PC-3 (cell line): Measurements from ENCODE around the gene TBC1D24. TPM values are rescaled to one million over a fixed set of nuclear protein-coding genes. Genes with fewer than 3 reads are reported as not detected.

Experiments used
- ATAC-seq: fragments of 200-7000 bp; cut with Tn5 transposase; 2 replicates; pipeline ENCODE4 v1.9.1; 2020; ENCODE audit warnings: mild to moderate bottlenecking, moderate library complexity
- BruUV-seq: library from RNA; stranded (reverse); fragments of 400-500 nt; replicated peaks from 2 replicates; lab custom pipeline; 2021; lab: Mats Ljungman, UMichigan
- CTCF ChIA-PET: fragments of 300-600 bp; sonication (Branson Sonifier 250); formaldehyde crosslinking; loops from one replicate; lab custom pipeline; 2022; ENCODE audit warnings: antibody characterized with exemption; lab: Charles Lee
- POLR2A ChIA-PET: fragments of 300-600 bp; sonication (Branson Sonifier 250); formaldehyde crosslinking; loops from one replicate; lab custom pipeline; 2022; ENCODE audit warnings: antibody characterized with exemption; ENCODE audit not compliant: unreplicated experiment; lab: Charles Lee
- DNase-seq: peaks from one replicate; pipeline ENCODE4 v3.0.0-alpha.2; 2015
- H2AFZ ChIP-seq: fragments of 300-600 bp; sonication (generic); 2 replicates; pipeline ENCODE4 v1.6.0; 2016; ENCODE audit warnings: antibody characterized with exemption, low read length
- H3F3A ChIP-seq: fragments of 300-600 bp; sonication (generic); one replicate; pipeline ENCODE4 v1.6.0; 2017; ENCODE audit warnings: antibody characterized with exemption, low read length, control low read depth, mild to moderate bottlenecking; ENCODE audit not compliant: unreplicated experiment
- H3K27ac ChIP-seq: fragments of 300-600 bp; sonication (generic); 2 replicates; pipeline ENCODE4 v1.5.1; 2016; ENCODE audit warnings: mild to moderate bottlenecking, low read length
- H3K27me3 ChIP-seq: fragments of 300-600 bp; sonication (generic); 2 replicates; pipeline ENCODE4 v1.6.1; 2016; ENCODE audit warnings: low read length, mixed read lengths
- H3K36me3 ChIP-seq: fragments of 300-600 bp; sonication (generic); 2 replicates; pipeline ENCODE4 v1.6.1; 2016; ENCODE audit warnings: low read depth, mixed run types, low read length, mixed read lengths
- H3K4me1 ChIP-seq: fragments of 300-600 bp; sonication (generic); 2 replicates; pipeline ENCODE4 v1.5.1; 2016; ENCODE audit warnings: low read length; ENCODE audit not compliant: insufficient read depth
- H3K4me2 ChIP-seq: fragments of 300-600 bp; sonication (generic); 2 replicates; pipeline ENCODE4 v1.6.0; 2016; ENCODE audit warnings: low read length
- H3K4me3 ChIP-seq: fragments of 300-600 bp; sonication (generic); 2 replicates; pipeline ENCODE4 v1.5.1; 2016; ENCODE audit warnings: mild to moderate bottlenecking, low read length, mixed read lengths
- H3K79me2 ChIP-seq: fragments of 300-600 bp; sonication (generic); 2 replicates; pipeline ENCODE4 v1.6.1; 2017; ENCODE audit warnings: low read length, mixed read lengths
- H3K9ac ChIP-seq: fragments of 300-600 bp; sonication (generic); 2 replicates; pipeline ENCODE4 v1.6.0; 2016; ENCODE audit warnings: mild to moderate bottlenecking, low read length
- H3K9me2 ChIP-seq: fragments of 300-600 bp; sonication (generic); replicated peaks from 2 replicates; pipeline ENCODE4 v1.6.1; 2016; ENCODE audit warnings: mixed run types, low read length, mixed read lengths
- H3K9me3 ChIP-seq: fragments of 300-600 bp; sonication (generic); 2 replicates; pipeline ENCODE4 v1.6.1; 2016; ENCODE audit warnings: low read length, mixed read lengths
- H4K20me1 ChIP-seq: fragments of 300-600 bp; sonication (generic); 2 replicates; pipeline ENCODE4 v1.6.1; 2016; ENCODE audit warnings: low read length, mixed read lengths
- CTCF ChIP-seq: fragments of 300-600 bp; sonication (generic); conservative IDR thresholded peaks from 2 replicates; pipeline ENCODE4 v1.5.1; 2017; ENCODE audit warnings: antibody characterized with exemption, low read depth, mild to moderate bottlenecking, low read length
- EZH2 ChIP-seq: fragments of 300-600 bp; sonication (generic); IDR thresholded peaks from one replicate; pipeline ENCODE4 v1.6.1; 2017; ENCODE audit warnings: antibody characterized with exemption, mild to moderate bottlenecking, low read length; ENCODE audit not compliant: unreplicated experiment
- EZH2phosphoT487 ChIP-seq: fragments of 300-600 bp; sonication (generic); IDR thresholded peaks from 2 replicates; pipeline ENCODE4 v1.6.1; 2018; ENCODE audit warnings: mild to moderate bottlenecking, antibody characterized with exemption, low read length, borderline replicate concordance
- intact Hi-C: fragments of 100-400 bp; cut with micrococcal nuclease; formaldehyde crosslinking; loops from 2 replicates; pipeline ENCODE4 v1.9.0; 2023
- total RNA-seq: library from RNA; depleted of rRNA; stranded (reverse); fragments of >200 nt; gene quantifications from 2 replicates; pipeline ENCODE4 v1.2.3, GENCODE V29; 2014

Gene TBC1D24
- total RNA-seq, 1 experiment from 2014 or later: 15.2 TPM

- no peak overlapping the region for H3K27ac ChIP-seq
- H4K20me1 ChIP-seq: peaks cover 8% of the 10 kb centered on the region; the same call in 1 of the 2 replicates
- H3K9ac ChIP-seq: no peak overlapping the region
- no peak overlapping the region for H2AFZ ChIP-seq
- 0 out of 2 replicates have a peak, but pooled peaks cover under 1% of the 10 kb centered on the region for H3K36me3 ChIP-seq
- no peak for TF ChIP-seq EZH2
- H3K4me1 ChIP-seq: peaks cover 13% of the 10 kb centered on the region
- H3F3A ChIP-seq: no peaks in the 10 kb centered on the region
- H3K9me3 ChIP-seq: no peaks in the 10 kb centered on the region
- H3K4me2 ChIP-seq: no peak overlapping the region
- H3K79me2 ChIP-seq: peaks cover 26% of the 10 kb centered on the region
- intact Hi-C loops: no loop called here
- H3K27me3 ChIP-seq: no peaks in the 10 kb centered on the region
- peak; percentile 41 for DNase-seq
- BruUV-seq: no TSS peak
- H3K9me2 ChIP-seq: no peaks in the 10 kb centered on the region
- ChIA-PET CTCF (no interaction called here), POLR2A (no interaction called here)
- no peak for ATAC-seq
- no peak overlapping the region for H3K4me3 ChIP-seq
Observed at GRCh38 chr16:2426941-2427361, 48.0 kb upstream of the TBC1D24 start.

- no peaks in the 10 kb centered on the region for H3K9me2 ChIP-seq
- H3K27me3 ChIP-seq: no peaks in the 10 kb centered on the region
- H3K9me3 ChIP-seq: no peaks in the 10 kb centered on the region
- no peak overlapping the region for H3K27ac ChIP-seq
- ChIA-PET POLR2A (no interaction called here), CTCF (no interaction called here)
- no TSS peak for BruUV-seq
- H4K20me1 ChIP-seq: peaks cover 8% of the 10 kb centered on the region; the same call in 1 of the 2 replicates
- H3F3A ChIP-seq: no peaks in the 10 kb centered on the region
- H3K79me2 ChIP-seq: peaks cover 32% of the 10 kb centered on the region
- H3K36me3 ChIP-seq: peaks cover 6% of the 10 kb centered on the region; the same call in 1 of the 2 replicates
- no peak overlapping the region for H3K4me2 ChIP-seq
- intact Hi-C loops: no loop called here
- no peak for ATAC-seq
- no peak overlapping the region for H3K9ac ChIP-seq
- peaks cover 13% of the 10 kb centered on the region for H3K4me1 ChIP-seq
- H2AFZ ChIP-seq: no peak overlapping the region
- no peak overlapping the region for H3K4me3 ChIP-seq
- TF ChIP-seq CTCF: no peak
- no peak for TF ChIP-seq EZH2
- TF ChIP-seq EZH2phosphoT487: no peak
- no peak for DNase-seq
Observed at GRCh38 chr16:2427526-2427925, 47.4 kb upstream of the TBC1D24 start.

- ChIA-PET CTCF (no interaction called here), POLR2A (interaction anchor here (0.6 kb wide), 1 partner anchor 19 kb away, joined by 4 read pairs; no protein-coding TSS in a partner anchor)
- Histone ChIP-seq H3K4me2 (peak overlapping the region; percentile 92), H3K27me3 (no peaks in the 10 kb centered on the region), H3F3A (no peaks in the 10 kb centered on the region), H3K36me3 (peaks cover 10% of the 10 kb centered on the region; the same call in 1 of the 2 replicates), H4K20me1 (peaks cover 8% of the 10 kb centered on the region; the same call in 1 of the 2 replicates), H3K9ac (peak overlapping the region; percentile 71), H3K27ac (no peak overlapping the region), H3K79me2 (peaks cover 32% of the 10 kb centered on the region), H2AFZ (peak overlapping the region; percentile 97), H3K9me2 (no peaks in the 10 kb centered on the region), H3K9me3 (no peaks in the 10 kb centered on the region), H3K4me1 (peaks cover 13% of the 10 kb centered on the region), H3K4me3 (peak overlapping the region; percentile 77)
- DNase-seq (peak; percentile 22), ATAC-seq (peak; percentile 50)
- TF ChIP-seq CTCF (peak; percentile 34), EZH2 (no peak)
- BruUV-seq: TSS peak; percentile 79
- intact Hi-C loops: no loop called here
Observed at GRCh38 chr16:2428051-2428783, 46.7 kb upstream of the TBC1D24 start.
